Stimulated activated CD4-positive, alpha-beta T cell treated with anti-CD3 and anti-CD28 coated beads, Interleukin-15, amount 100 ng/mL, for 48 hours (primary cell): ENCODE measurements around the gene TMED1.
A peak's percentile ranks its signal among the peaks of the same experiment; 100 is the strongest.

ENCODE experiments used
- DNase-seq, 2 donors: peaks; one replicate each; pipeline ENCODE4 v3.0.0-alpha.2; 2020; ENCODE audit warnings: low read depth in 2 of 2

Gene TMED1

DNA sequence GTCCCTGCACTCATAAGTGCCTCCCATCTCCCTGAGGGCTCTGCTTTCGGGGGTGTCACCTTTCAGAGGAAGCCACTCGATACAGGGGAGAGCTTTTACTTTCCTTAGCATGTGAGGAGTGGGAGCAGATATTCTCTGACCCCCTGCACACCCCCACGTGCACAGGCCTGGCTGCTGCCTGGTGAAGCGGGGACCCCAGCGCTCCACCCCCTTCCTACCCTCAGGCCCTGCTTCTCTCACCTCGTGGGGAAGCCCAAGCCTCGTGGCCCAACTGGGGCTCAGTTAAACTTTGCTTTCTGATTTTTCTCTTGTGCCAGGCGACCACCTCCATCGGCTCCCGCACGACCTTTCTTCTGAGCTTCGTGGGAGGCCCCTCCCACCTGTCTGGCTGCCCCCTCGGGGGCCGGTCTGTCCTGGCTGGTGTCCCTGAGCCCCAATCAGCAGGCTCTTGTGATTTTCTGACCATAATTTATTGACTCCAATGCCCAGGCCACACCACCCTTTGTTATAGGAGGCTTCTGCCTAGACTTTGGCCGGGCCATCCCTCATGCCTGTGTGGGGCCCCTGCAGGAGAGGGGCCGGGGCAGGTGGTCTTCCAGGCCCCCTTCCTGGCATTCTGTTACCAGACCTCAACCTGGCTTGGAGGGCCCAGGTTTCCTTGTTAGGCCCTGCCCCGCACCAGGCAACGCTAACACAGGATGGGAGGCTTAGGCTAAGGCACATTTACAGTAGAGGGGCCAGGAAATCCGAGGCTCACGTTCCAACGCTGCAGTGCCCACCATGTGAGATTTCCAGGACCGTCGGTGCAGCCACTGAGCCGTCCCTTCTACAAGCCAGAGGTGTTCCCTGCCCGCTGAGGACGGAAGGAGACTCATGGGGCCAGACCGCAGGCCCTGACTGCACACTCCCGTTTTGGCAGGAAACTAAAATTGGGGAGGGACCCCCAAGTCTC, 3.7 kb downstream of the TMED1 start:
- DNase-seq = no peak

DNA sequence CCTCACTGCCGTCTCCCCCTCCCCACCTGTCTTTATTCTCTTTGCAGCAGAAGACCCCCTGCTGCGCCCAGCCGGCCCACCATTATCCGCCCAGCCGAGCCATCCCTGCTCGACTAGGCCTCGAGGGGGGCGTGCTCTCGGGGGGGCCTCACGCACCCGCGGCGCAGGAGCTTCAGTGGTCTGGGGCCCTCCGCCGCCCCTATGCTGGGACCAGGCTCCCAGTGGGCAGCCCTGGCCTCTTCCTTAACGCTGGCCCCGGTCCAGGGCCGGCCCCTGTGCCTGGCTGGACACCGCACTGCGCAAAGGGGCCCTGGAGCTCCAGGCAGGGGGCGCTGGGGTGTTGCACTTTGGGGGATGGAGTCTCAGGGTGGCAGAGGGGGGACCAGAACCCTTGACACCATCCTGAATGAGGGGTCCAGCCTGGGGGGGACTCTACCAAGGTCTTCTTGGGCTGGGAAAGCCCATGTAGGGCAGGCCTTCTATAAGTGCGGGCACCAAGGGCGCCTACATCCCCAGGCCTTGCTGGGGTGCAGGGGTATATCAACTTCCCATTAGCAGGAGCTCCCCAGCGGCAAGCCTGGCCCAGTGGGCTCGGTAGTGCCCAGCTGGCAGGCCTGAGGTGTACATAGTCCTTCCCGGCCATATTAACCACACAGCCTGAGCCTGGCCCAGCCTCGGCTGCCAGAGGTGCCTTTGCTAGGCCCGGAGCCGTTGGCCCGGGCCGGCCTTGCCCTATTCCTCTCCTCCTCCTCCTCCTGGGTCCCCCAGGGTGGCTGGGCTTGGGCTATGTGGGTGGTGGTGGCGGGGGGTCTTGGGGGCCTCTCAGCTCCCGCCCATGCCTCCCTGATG, 4.9 kb downstream of the TMED1 start:
- DNase-seq = no peak

- no peak for DNase-seq
These were observed 5.6 kb downstream of the TMED1 start for GRCh38 chr19:10830370-10830769.

DNA sequence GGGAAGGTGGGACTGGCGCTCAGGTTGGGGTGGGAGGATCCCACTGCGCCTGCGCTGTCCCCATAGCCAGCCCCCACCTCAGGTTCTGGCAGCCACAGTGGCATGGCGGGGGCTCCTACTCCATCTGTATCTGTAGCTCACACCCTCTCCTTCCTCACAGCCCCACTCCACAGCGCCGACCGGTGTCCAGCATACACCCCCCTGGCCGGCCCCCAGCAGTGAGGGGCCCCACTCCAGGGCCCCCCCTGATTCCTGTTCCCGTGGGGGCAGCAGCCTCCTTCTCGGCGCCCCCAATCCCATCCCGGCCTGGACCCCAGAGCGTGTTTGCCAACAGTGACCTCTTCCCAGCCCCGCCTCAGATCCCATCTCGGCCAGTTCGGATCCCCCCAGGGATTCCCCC, 6.0 kb downstream of the TMED1 start:
- DNase-seq = no peak

GRCh38 chr19:10828981-10829821, 6.8 kb downstream of the TMED1 start:
- DNase-seq = no peak

GRCh38 chr19:10826846-10827245, 9.2 kb downstream of the TMED1 start:
- no peak for DNase-seq

DNA sequence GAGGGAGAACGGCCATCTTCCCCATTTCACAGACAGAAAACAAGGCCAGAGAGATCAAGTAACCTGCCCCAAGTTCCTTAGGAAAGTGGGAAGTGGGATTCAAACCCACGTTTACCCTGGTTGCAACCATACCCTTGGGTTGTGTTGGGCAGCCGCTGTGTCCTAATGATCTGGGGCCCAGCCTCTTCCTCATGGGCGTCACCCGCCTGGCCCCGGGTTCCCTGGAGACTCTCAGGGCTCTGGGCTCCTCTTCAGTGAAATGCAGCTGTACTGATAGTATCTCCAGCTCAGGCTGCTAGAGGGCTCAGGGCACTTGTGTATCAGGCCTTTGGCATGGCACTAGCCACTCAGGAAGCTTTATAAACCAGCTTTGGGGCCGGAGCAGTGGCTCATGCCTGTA, 9.8 kb downstream of the TMED1 start:
- DNase-seq = no peak

- DNase-seq = no peak
These were observed 12.3 kb downstream of the TMED1 start for GRCh38 chr19:10823690-10824089.

- no peak for DNase-seq
These were observed 15.8 kb downstream of the TMED1 start for GRCh38 chr19:10820173-10820572.

DNA sequence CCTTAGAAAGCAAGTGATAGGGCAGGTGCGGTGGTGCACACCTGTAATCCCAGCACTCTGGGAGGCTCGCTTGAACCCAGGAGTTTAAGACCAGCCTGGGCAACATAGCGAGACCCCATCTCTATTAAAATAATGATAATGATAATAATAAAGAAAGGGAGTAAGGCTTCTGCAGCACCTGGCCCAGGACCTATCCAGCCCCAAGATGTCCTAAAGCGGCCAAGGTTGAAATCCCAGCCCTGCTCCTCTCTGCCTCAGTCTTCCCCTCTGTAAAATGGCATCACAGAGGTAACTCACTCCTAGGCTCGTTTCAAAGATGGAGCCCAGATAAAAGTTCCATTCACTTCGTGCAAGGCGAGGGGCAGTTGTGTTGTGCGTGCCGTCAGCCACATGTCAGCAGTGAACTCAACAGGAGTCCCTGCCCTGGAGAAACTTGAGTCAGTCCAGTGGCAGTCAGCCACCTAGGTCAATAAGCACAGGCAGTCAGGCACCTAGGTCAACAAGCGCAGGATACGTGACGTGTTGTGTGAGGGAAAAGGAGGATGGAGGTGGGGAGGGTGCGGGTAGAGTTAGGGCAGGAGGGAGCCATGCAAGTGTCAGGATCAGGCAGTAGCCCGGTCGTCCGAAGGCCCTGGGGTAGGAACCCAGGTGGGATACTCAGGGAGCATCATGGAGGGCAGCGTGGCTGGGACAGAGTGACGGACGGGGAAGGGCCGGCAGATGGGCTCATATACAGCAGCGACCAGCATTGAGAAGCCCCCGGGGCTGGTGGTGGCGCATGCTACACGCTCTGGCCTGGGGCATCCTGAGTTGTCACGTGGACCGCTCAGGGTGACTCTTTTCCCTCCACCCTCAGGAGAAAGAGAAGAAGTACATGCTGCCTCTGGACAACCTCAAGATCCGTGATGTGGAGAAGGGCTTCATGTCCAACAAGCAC, 16.6 kb downstream of the TMED1 start:
- no peak for DNase-seq

- DNase-seq = no peak
These were observed 17.5 kb downstream of the TMED1 start for GRCh38 chr19:10818301-10819123.

GRCh38 chr19:10817291-10818038, 18.5 kb downstream of the TMED1 start:
- DNase-seq = no peak

GRCh38 chr19:10816691-10817090, 19.3 kb downstream of the TMED1 start:
- no peak for DNase-seq

DNA sequence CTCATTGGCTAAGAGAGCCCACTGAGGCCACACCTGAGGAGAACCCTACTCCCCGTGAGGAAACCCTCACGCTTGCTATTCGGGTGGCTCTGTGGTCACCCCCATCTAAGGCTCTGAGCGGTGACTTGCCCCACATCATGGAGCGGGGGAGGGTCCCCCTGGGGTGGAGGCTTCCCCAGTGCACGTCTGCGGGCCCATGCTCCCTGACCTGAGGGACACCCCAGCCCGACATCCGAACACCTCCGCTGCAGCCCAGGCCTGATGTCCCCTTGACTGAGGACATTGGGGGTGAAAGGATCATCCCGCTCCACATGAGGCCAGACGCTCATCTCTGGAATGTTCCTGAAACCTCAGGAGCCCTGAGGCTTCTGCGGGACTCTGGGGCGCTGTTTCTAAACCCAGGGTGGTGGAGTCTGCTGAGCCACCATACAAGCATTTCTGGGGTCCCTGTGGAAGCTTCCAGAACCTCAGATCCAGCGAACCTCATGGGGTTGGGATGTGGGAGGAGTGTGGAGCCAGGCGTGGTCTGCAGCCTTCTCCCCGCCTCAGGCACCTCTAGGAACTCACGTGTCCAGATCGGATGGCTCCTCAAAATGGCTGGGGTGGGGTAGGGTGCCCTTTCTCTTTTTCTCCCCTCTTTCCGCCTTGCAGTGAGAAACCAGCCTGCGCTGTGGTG, 19.9 kb downstream of the TMED1 start:
- DNase-seq = no peak

- DNase-seq = no peak
These were observed 20.9 kb downstream of the TMED1 start for GRCh38 chr19:10815007-10815536.

DNA sequence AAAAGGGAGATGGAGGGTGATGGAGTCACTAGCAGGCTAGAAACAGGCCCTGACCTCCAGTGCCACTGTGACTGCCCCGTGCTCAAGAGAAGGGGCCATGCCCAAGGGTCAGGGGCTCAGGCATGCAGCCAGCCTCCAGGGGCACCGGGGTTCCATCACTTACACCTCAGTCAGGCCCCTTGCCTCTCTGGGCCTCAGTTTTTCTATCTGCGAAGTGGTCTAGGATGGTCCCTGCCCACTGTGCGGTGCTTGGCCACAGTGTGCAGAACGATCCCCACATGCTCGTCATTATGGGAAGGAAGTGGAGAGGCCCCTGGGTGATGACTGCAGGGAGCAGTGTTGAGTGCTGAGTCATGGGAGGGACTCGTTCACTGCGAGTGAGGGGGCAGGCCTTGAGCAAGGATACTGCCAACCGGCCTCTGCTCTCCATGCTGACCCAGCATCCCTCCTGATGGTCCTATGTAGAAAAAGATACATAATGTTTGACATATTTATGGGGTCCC, 23.1 kb downstream of the TMED1 start:
- peak in 1 of 2 donors; percentile 30 for DNase-seq

DNA sequence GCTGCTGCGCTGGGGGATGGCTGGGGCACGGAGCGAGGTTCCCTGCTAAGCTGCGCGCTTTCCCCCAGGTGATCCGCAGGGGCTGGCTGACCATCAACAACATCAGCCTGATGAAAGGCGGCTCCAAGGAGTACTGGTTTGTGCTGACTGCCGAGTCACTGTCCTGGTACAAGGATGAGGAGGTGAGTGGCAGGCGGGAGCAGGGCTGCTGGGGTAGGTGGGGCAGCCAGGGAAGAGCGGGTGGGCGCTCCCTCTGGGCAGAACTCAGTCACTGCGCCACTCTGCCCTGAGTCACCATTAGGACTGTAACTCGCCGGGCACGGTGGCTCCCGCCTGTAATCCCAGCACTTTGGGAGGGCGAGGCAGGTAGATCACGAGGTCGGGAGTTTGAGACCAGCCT, 23.8 kb downstream of the TMED1 start:
- no peak for DNase-seq
